ENCODE results near the gene DNPH1. TPM values are rescaled to one million over a fixed set of nuclear protein-coding genes. Genes with fewer than 3 reads are reported as not detected.
A peak's percentile ranks its signal among the peaks of the same experiment; 100 is the strongest.

Gene DNPH1, protein sequence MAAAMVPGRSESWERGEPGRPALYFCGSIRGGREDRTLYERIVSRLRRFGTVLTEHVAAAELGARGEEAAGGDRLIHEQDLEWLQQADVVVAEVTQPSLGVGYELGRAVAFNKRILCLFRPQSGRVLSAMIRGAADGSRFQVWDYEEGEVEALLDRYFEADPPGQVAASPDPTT
- 43.7 TPM for polyA plus RNA-seq (2013)

DNA sequence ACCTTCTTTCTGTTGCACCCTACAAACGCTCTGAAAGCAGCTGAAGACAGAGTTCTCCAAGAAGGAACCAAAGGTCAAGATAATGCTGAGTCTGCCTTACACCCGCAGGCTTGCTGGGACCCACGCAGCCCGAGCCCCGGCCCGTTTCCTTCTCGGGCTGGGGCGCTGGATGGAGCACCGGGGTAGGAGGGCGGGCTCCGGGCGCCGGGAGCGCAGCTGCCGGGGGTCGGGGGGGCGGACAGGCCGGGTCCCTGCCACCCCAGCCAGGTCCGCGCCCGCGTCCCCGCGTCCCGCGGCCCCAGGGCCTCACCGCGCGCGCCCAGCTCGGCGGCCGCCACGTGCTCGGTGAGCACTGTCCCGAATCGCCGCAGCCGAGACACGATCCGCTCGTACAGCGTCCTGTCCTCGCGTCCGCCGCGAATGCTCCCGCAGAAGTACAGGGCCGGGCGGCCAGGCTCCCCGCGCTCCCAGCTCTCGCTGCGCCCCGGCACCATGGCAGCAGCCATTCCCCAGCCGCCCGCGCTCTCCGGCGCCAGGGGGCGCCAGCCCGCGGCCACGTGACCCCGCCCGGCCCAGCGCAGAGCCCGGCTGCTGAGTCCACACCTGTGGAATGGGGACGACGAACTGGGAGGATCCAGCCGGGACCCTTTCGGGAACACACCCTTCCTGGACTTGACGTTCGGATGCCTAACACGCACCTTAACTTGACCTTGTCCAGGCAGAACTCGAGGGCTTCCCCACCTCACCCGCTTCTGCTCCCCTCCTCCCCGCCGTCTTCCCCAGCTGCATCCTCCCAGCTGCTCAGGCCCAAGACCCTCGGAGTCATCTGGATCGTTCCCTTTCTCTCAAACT lies at the start of gene DNPH1:
TSS of gene DNPH1 (minus strand) at position 531 of the 852 bp plus-strand sequence. CDS start at position 506, 25 bp downstream.
- peak; percentile 60 to 73 (median 69) for DNase-seq
- H3K9me3 ChIP-seq (ENCODE audit: control extremely low read depth in 1 of 5, control insufficient read depth in 4 of 5, insufficient read depth in 2 of 5, low read depth in 1 of 5, low read length in 4 of 5), result no peaks in the 10 kb centered on the region
- peaks cover 0 to 30% (median 26%) of the 10 kb centered on the region in 4 experiments for H3K4me1 ChIP-seq (ENCODE audit: control extremely low read depth in 1 of 4, control insufficient read depth in 4 of 4, insufficient read depth in 4 of 4, low read length in 3 of 4)
- peak within 1 kb of the TSS in 1 of 2 experiments; percentile 34 for H3K27ac ChIP-seq (ENCODE audit: insufficient read depth in 1 of 2, low read depth in 1 of 2, low read length in 2 of 2, poor library complexity in 1 of 2, severe bottlenecking in 2 of 2)
- ChIA-PET CTCF (interaction anchor here (0.5 to 2.2 kb wide), 24 partner anchors 8 to 568 kb away, joined by 3 to 16 read pairs (median 4); partner anchors contain the start of genes CRIP3, SRF and TTBK1), POLR2A (interaction anchor here (1.0 kb wide), 1 partner anchor 41 kb away, joined by 4 read pairs; no protein-coding TSS in a partner anchor)
- H3K4me3 ChIP-seq (ENCODE audit: control insufficient read depth in 1 of 7, extremely low read depth in 1 of 7, insufficient read depth in 4 of 7, low read depth in 2 of 7, low read length in 6 of 7), result peak within 1 kb of the TSS; percentile 61 to 85 (median 71)
- H3K27me3 ChIP-seq (replicated peaks in 2 of 5; ENCODE audit: control insufficient read depth in 4 of 5, insufficient read depth in 5 of 5, low read length in 4 of 5), result peaks cover 0 to 2% (median 0%) of the 10 kb centered on the region in 5 experiments
- H3K36me3 ChIP-seq (ENCODE audit: control insufficient read depth in 4 of 4, insufficient read depth in 4 of 4, low read length in 3 of 4), result peaks cover 0 to 13% (median 0%) of the 10 kb centered on the region in 4 experiments
- 2% methylated on average over 80 of the region's 82 CpGs for WGBS (ENCODE audit: insufficient coverage)

DNA sequence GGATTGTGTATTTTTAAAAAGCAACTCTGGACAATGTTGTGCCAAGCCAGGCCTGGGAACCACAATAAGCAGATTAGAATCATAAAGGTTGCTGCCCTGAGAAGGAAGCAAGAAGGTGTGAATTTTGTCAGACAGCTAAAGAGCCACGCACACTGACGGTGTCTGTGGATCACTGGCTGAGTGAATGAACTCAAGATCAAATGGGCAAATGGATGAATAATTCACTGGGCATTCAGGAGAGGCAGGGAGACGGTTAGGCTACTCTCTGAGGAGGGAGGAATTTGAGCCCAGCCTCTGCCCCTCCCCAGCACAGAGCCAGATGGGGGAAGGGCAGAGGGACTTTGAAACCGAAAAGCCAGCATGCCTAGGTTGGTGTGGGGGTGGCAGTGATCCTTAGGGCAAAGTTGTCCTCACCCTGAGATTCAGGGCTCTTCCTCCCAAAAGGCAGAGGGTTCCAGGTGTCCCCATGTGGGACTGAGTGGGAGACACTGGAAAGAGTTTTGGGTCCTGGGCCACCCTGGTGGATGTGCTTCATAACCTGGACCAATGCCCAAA lies 49.3 kb upstream of the DNPH1 start:
- peaks cover 0 to 88% (median 34%) of the 10 kb centered on the region in 5 experiments for H3K27me3 ChIP-seq (replicated peaks in 2 of 5; ENCODE audit: control insufficient read depth in 4 of 5, insufficient read depth in 5 of 5, low read length in 4 of 5)
- H3K4me1 ChIP-seq (ENCODE audit: control extremely low read depth in 1 of 4, control insufficient read depth in 4 of 4, insufficient read depth in 4 of 4, low read length in 3 of 4), result peaks cover 0 to 19% (median 14%) of the 10 kb centered on the region in 4 experiments
- H3K27ac ChIP-seq (ENCODE audit: insufficient read depth in 1 of 2, low read depth in 1 of 2, low read length in 2 of 2, poor library complexity in 1 of 2, severe bottlenecking in 2 of 2), result no peak overlapping the region
- WGBS (ENCODE audit: insufficient coverage), result 93% methylated on average over 4 of the region's 4 CpGs
- H3K36me3 ChIP-seq (ENCODE audit: control insufficient read depth in 4 of 4, insufficient read depth in 4 of 4, low read length in 3 of 4), result no peaks in the 10 kb centered on the region
- DNase-seq, result no peak
- CTCF ChIA-PET, result no interaction called here
- no peaks in the 10 kb centered on the region for H3K9me3 ChIP-seq (ENCODE audit: control extremely low read depth in 1 of 5, control insufficient read depth in 4 of 5, insufficient read depth in 2 of 5, low read depth in 1 of 5, low read length in 4 of 5)
- POLR2A ChIA-PET, result no interaction called here
- H3K4me3 ChIP-seq (ENCODE audit: control insufficient read depth in 1 of 7, extremely low read depth in 1 of 7, insufficient read depth in 4 of 7, low read depth in 2 of 7, low read length in 6 of 7), result no peak overlapping the region

DNA sequence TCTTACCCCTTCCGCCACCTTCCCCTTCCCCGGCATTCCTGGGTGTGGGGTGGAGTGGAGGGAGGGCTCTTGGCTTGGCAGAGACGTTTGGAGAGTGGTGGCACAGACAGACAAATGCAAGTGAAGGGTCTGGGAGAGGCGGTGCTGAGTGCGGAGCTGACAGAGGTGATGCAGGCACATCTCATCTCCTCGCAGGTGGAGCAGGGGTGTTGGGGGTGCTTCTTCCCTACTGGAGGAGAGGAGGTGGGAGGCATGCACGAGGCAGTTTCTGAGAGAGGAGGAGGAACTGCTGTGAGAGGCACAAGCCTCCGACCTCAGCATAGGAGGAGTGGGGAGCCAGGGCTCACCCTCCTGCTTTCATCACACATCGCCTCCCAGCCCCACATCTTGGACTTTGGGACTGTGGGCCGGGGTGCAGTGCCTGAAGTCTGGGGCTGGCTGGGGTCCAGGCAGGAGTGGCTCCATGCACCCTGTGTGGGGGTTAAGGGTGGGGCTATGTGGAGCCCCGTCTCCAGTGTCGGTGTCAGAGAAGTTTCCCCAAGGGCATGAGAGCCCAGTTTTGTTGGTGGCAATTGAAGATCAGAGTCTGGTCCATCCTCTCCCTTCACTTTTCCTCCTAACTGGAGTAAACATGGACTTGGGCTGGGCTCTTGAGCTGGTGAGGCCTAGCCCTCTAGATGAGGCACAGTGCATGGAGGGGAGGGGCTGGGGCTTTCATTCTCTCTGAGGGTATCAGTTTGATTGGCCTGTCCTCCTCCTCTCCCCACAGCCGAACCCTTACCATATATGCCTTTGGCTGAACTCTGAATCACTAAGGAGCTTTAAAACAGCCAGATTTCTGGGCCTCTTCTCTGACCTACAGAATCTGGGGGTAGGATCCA lies 48.6 kb upstream of the DNPH1 start:
- WGBS (ENCODE audit: insufficient coverage), result 90% methylated on average over 7 of the region's 13 CpGs
- Histone ChIP-seq H3K27me3 (replicated peaks in 2 of 5; ENCODE audit: control insufficient read depth in 4 of 5, insufficient read depth in 5 of 5, low read length in 4 of 5) (peaks cover 0 to 88% (median 37%) of the 10 kb centered on the region in 5 experiments), H3K27ac (ENCODE audit: insufficient read depth in 1 of 2, low read depth in 1 of 2, low read length in 2 of 2, poor library complexity in 1 of 2, severe bottlenecking in 2 of 2) (no peak overlapping the region), H3K36me3 (ENCODE audit: control insufficient read depth in 4 of 4, insufficient read depth in 4 of 4, low read length in 3 of 4) (no peaks in the 10 kb centered on the region), H3K9me3 (ENCODE audit: control extremely low read depth in 1 of 5, control insufficient read depth in 4 of 5, insufficient read depth in 2 of 5, low read depth in 1 of 5, low read length in 4 of 5) (no peaks in the 10 kb centered on the region), H3K4me3 (ENCODE audit: control insufficient read depth in 1 of 7, extremely low read depth in 1 of 7, insufficient read depth in 4 of 7, low read depth in 2 of 7, low read length in 6 of 7) (no peak overlapping the region), H3K4me1 (ENCODE audit: control extremely low read depth in 1 of 4, control insufficient read depth in 4 of 4, insufficient read depth in 4 of 4, low read length in 3 of 4) (peaks cover 0 to 19% (median 14%) of the 10 kb centered on the region in 4 experiments)
- ChIA-PET POLR2A (no interaction called here), CTCF (interaction anchor here (0.6 kb wide), 1 partner anchor 149 kb away, joined by 3 read pairs; the partner anchor contains the start of gene ABCC10)
- no peak for DNase-seq

DNA sequence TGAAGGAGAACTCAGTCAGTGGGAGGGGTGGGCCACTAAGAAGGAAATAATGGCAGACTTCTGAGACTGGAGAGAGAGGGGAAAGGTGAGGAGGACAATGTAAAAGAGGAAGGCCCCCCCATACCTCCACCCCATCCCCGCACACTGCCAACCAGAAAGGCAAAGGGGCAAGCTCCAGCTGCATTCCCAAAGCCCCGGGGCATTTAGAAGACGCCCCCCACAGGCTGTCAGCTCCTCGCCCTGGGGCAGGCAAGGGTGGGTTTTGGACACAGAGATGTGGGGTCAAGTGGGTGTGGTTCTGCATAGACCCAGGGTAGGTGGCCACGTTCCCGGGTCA lies 48.0 kb upstream of the DNPH1 start:
- Histone ChIP-seq H3K4me1 (ENCODE audit: control extremely low read depth in 1 of 4, control insufficient read depth in 4 of 4, insufficient read depth in 4 of 4, low read length in 3 of 4) (peaks cover 0 to 19% (median 14%) of the 10 kb centered on the region in 4 experiments), H3K27ac (ENCODE audit: insufficient read depth in 1 of 2, low read depth in 1 of 2, low read length in 2 of 2, poor library complexity in 1 of 2, severe bottlenecking in 2 of 2) (no peak overlapping the region), H3K36me3 (ENCODE audit: control insufficient read depth in 4 of 4, insufficient read depth in 4 of 4, low read length in 3 of 4) (no peaks in the 10 kb centered on the region), H3K4me3 (ENCODE audit: control insufficient read depth in 1 of 7, extremely low read depth in 1 of 7, insufficient read depth in 4 of 7, low read depth in 2 of 7, low read length in 6 of 7) (no peak overlapping the region), H3K9me3 (ENCODE audit: control extremely low read depth in 1 of 5, control insufficient read depth in 4 of 5, insufficient read depth in 2 of 5, low read depth in 1 of 5, low read length in 4 of 5) (no peaks in the 10 kb centered on the region), H3K27me3 (replicated peaks in 2 of 5; ENCODE audit: control insufficient read depth in 4 of 5, insufficient read depth in 5 of 5, low read length in 4 of 5) (peaks cover 0 to 88% (median 37%) of the 10 kb centered on the region in 5 experiments)
- ChIA-PET CTCF (interaction anchor here (1.2 kb wide), 1 partner anchor 22 kb away, joined by 3 read pairs; no protein-coding TSS in a partner anchor), POLR2A (no interaction called here)
- no peak for DNase-seq
- WGBS (ENCODE audit: insufficient coverage), result 93% methylated on average over 5 of the region's 6 CpGs

DNA sequence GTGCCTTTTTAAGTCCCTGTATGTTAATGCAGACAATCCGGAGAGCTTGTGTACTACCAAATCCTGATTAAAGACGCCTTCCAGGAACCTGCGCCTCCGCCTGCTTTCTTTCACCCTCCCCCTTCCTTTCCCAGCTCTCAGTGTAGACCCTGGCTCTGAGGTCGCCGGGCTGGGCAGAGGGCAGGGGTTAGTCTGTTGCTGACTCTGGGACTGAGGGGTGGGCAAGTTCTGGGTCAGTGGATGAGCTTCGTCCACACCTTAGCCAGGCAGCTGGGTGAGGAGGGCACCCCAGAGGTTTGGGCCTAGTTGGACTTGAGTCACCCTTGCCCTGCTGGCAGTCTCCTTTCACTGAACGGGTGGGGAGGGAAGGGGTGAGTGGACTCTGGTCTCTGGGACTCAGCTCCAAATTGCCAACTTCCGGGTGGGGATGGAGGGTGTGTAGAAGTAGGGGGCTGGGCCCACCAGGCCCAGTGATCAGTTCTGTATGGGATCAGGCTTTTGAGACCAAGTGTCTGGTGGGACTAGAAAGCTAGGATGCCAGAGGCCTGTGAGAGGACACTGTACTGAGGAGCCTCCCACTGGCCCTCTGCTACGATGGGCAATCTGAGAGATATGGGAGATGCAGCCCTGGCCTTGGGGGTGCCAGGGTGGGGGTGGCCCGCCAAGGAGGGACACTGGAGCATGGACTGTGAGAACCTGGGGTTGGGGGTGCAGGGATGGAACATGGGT lies 47.5 kb upstream of the DNPH1 start:
- POLR2A ChIA-PET, result no interaction called here

More for the DNA sequence above, 47.5 kb upstream of the DNPH1 start:
- Histone ChIP-seq H3K27me3 (replicated peaks in 2 of 5; ENCODE audit: control insufficient read depth in 4 of 5, insufficient read depth in 5 of 5, low read length in 4 of 5) (peaks cover 0 to 88% (median 37%) of the 10 kb centered on the region in 5 experiments), H3K27ac (ENCODE audit: insufficient read depth in 1 of 2, low read depth in 1 of 2, low read length in 2 of 2, poor library complexity in 1 of 2, severe bottlenecking in 2 of 2) (no peak overlapping the region), H3K4me1 (ENCODE audit: control extremely low read depth in 1 of 4, control insufficient read depth in 4 of 4, insufficient read depth in 4 of 4, low read length in 3 of 4) (peaks cover 0 to 19% (median 14%) of the 10 kb centered on the region in 4 experiments), H3K36me3 (ENCODE audit: control insufficient read depth in 4 of 4, insufficient read depth in 4 of 4, low read length in 3 of 4) (no peaks in the 10 kb centered on the region), H3K4me3 (ENCODE audit: control insufficient read depth in 1 of 7, extremely low read depth in 1 of 7, insufficient read depth in 4 of 7, low read depth in 2 of 7, low read length in 6 of 7) (peak overlapping the region in 4 of 7 experiments; percentile 42 to 59 (median 50)), H3K9me3 (ENCODE audit: control extremely low read depth in 1 of 5, control insufficient read depth in 4 of 5, insufficient read depth in 2 of 5, low read depth in 1 of 5, low read length in 4 of 5) (no peaks in the 10 kb centered on the region)
- DNase-seq, result no peak
- CTCF ChIA-PET, result interaction anchor here (1.2 to 1.6 kb wide), 2 partner anchors 21 to 37 kb away, joined by 3 read pairs; no protein-coding TSS in a partner anchor
- 87% methylated on average over 10 of the region's 11 CpGs for WGBS (ENCODE audit: insufficient coverage)
